IPS-15b (cell line): ENCODE results near the gene NFYC.

Experiments
- H3K27me3 ChIP-seq: one replicate; pipeline ENCODE4 v1.6.1; 2013; ENCODE audit warnings: low read length; ENCODE audit not compliant: control insufficient read depth, insufficient read depth
- H3K36me3 ChIP-seq: one replicate; pipeline ENCODE4 v1.6.1; 2013; ENCODE audit warnings: low read length; ENCODE audit not compliant: control insufficient read depth, insufficient read depth
- H3K4me1 ChIP-seq: one replicate; pipeline ENCODE4 v1.6.1; 2013; ENCODE audit warnings: mild to moderate bottlenecking, low read length; ENCODE audit not compliant: control insufficient read depth, insufficient read depth
- H3K4me3 ChIP-seq: one replicate; pipeline ENCODE4 v1.5.1; 2013; ENCODE audit warnings: low read depth, low read length
- H3K9ac ChIP-seq: one replicate; pipeline ENCODE4 v1.6.1; 2013; ENCODE audit warnings: low read depth, mild to moderate bottlenecking, low read length
- H3K9me3 ChIP-seq: one replicate; pipeline ENCODE4 v1.6.1; 2013; ENCODE audit warnings: mild to moderate bottlenecking, low read length; ENCODE audit not compliant: control insufficient read depth, insufficient read depth

Gene NFYC

GRCh38 chr1:40758004-40758403, 66.5 kb downstream of the NFYC start:
- H3K27me3 ChIP-seq, result no peaks in the 10 kb centered on the region
- H3K4me3 ChIP-seq, result no peak overlapping the region
- peaks cover 20% of the 10 kb centered on the region for H3K36me3 ChIP-seq
- H3K9ac ChIP-seq, result no peak overlapping the region
- no peaks in the 10 kb centered on the region for H3K9me3 ChIP-seq
- no peaks in the 10 kb centered on the region for H3K4me1 ChIP-seq

- H3K27me3 ChIP-seq, result no peaks in the 10 kb centered on the region
- H3K9ac ChIP-seq, result no peak overlapping the region
- H3K36me3 ChIP-seq, result peaks cover 20% of the 10 kb centered on the region
Measured at GRCh38 chr1:40758578-40759343, 67.3 kb downstream of the NFYC start.

GRCh38 chr1:40760984-40761383, 69.5 kb downstream of the NFYC start:
- H3K9ac ChIP-seq, result no peak overlapping the region
- peaks cover 10% of the 10 kb centered on the region for H3K36me3 ChIP-seq
- no peak overlapping the region for H3K4me3 ChIP-seq
- no peaks in the 10 kb centered on the region for H3K9me3 ChIP-seq
- H3K4me1 ChIP-seq, result no peaks in the 10 kb centered on the region
- no peaks in the 10 kb centered on the region for H3K27me3 ChIP-seq

More at GRCh38 chr1:40758578-40759343, 67.3 kb downstream of the NFYC start:
- no peak overlapping the region for H3K4me3 ChIP-seq
- no peaks in the 10 kb centered on the region for H3K9me3 ChIP-seq
- no peaks in the 10 kb centered on the region for H3K4me1 ChIP-seq

DNA sequence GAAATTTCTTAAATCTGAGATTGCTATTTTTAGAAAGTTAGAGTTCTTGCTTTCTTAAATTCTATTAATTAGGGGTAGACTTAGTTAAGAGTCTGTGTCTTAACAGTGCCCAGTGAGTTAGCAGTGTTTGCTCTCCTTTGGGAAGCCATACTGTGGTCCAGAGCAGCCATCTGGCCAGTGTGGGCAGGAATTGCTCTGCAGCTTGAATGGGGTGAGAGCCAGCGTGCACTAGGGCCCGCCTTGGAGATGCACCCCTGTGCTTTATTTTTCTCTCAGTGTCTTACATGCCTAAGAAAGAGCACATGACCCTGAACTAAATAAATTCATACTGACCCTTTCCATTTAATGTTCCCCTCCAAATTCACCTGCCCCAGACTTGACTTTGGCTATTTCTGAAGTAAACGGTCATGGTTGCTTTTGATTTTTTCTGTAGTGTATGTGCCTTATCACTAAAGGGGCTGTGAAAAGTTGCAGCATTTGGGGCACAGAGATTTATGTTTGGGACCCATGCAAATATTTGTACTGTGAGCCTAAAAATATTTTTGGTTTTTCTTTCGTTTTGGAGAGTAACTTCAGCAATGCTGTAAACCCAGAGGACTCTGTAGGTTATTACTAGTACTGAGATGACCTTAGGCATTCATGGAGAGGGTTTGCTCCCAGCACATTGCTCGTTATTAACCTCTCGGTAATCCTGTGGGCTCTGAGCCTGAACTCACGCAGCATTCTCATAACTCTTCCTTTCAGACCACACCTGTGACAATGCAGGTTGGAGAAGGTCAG, 70.8 kb downstream of the NFYC start:
- H3K36me3 ChIP-seq, result peaks cover 21% of the 10 kb centered on the region
- H3K4me3 ChIP-seq, result no peak overlapping the region
- no peaks in the 10 kb centered on the region for H3K4me1 ChIP-seq
- H3K27me3 ChIP-seq, result no peaks in the 10 kb centered on the region
- H3K9me3 ChIP-seq, result no peaks in the 10 kb centered on the region
- H3K9ac ChIP-seq, result no peak overlapping the region

- H3K27me3 ChIP-seq, result no peaks in the 10 kb centered on the region
- peaks cover 19% of the 10 kb centered on the region for H3K36me3 ChIP-seq
- no peaks in the 10 kb centered on the region for H3K9me3 ChIP-seq
- H3K4me1 ChIP-seq, result no peaks in the 10 kb centered on the region
- H3K9ac ChIP-seq, result no peak overlapping the region
- H3K4me3 ChIP-seq, result no peak overlapping the region
Measured at GRCh38 chr1:40763742-40764532, 72.4 kb downstream of the NFYC start.

GRCh38 chr1:40764981-40765380, 73.5 kb downstream of the NFYC start:
- Histone ChIP-seq H3K4me3 (no peak overlapping the region), H3K9me3 (no peaks in the 10 kb centered on the region), H3K9ac (no peak overlapping the region), H3K27me3 (no peaks in the 10 kb centered on the region), H3K4me1 (no peaks in the 10 kb centered on the region), H3K36me3 (peaks cover 27% of the 10 kb centered on the region)

DNA sequence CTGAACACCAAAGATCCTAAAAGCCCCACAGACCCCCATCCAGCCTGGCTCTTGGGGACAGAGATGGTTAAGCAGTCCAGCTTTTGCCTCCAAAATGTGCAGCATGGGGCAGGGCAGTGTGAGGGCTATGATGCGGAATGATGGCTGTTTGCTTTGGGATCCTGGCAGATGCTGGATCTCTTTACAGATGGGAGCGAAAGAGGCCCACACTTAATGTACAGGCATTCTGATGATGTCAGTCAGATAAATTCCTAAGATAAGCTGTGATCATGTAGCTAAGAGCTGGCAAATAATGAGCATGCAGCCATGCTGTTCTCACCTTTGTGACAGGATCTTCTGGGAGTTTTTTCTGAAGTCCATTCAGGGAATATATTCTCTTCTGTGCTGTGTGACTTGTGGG, 74.5 kb downstream of the NFYC start:
- Histone ChIP-seq H3K4me3 (no peak overlapping the region), H3K27me3 (no peaks in the 10 kb centered on the region), H3K36me3 (peaks cover 34% of the 10 kb centered on the region), H3K9me3 (no peaks in the 10 kb centered on the region), H3K9ac (no peak overlapping the region), H3K4me1 (no peaks in the 10 kb centered on the region)

GRCh38 chr1:40766560-40766959, 75.1 kb downstream of the NFYC start:
- H3K4me1 ChIP-seq, result no peaks in the 10 kb centered on the region
- H3K9me3 ChIP-seq, result no peaks in the 10 kb centered on the region
- H3K36me3 ChIP-seq, result peaks cover 34% of the 10 kb centered on the region
- no peak overlapping the region for H3K4me3 ChIP-seq
- H3K27me3 ChIP-seq, result no peaks in the 10 kb centered on the region
- no peak overlapping the region for H3K9ac ChIP-seq

- no peaks in the 10 kb centered on the region for H3K27me3 ChIP-seq
- H3K9ac ChIP-seq, result no peak overlapping the region
- H3K36me3 ChIP-seq, result peaks cover 34% of the 10 kb centered on the region
- no peak overlapping the region for H3K4me3 ChIP-seq
- no peaks in the 10 kb centered on the region for H3K4me1 ChIP-seq
- no peaks in the 10 kb centered on the region for H3K9me3 ChIP-seq
Measured at GRCh38 chr1:40768146-40768990, 76.9 kb downstream of the NFYC start.

DNA sequence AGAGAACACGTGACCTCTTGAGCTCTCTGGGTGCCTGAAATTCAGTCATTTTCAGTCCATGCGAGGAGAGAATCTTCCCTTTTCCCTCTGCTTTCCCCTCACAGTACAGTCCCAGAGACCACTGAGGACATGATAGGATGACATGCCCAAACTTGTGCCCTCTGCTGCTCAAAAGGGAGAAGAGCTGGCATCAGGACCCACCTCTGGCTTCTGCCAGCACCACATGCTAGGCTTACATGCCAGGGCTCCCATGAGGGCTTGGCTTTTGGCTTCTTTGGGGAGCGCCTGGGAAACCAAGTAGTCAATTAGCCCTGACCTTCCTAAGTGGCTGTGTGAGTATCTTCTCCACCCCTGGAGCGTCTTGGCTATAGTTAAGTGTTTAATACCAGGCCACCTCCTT, 78.3 kb downstream of the NFYC start:
- H3K9me3 ChIP-seq, result no peaks in the 10 kb centered on the region
- no peak overlapping the region for H3K9ac ChIP-seq
- no peak overlapping the region for H3K4me3 ChIP-seq
- H3K36me3 ChIP-seq, result peaks cover 29% of the 10 kb centered on the region
- peaks cover 3% of the 10 kb centered on the region for H3K4me1 ChIP-seq
- no peaks in the 10 kb centered on the region for H3K27me3 ChIP-seq
